Eye (tissue), 1 donor: ENCODE results near the gene HBG2.
"Not testable (repeated sequence)": the region's sequence is repeated elsewhere in the genome, so short reads cannot be mapped to it uniquely, and the experiment has no call there.

Source experiments
- DNase-seq: peaks from one replicate; pipeline ENCODE4 v3.0.0-alpha.2; 2015

Gene HBG2

DNA sequence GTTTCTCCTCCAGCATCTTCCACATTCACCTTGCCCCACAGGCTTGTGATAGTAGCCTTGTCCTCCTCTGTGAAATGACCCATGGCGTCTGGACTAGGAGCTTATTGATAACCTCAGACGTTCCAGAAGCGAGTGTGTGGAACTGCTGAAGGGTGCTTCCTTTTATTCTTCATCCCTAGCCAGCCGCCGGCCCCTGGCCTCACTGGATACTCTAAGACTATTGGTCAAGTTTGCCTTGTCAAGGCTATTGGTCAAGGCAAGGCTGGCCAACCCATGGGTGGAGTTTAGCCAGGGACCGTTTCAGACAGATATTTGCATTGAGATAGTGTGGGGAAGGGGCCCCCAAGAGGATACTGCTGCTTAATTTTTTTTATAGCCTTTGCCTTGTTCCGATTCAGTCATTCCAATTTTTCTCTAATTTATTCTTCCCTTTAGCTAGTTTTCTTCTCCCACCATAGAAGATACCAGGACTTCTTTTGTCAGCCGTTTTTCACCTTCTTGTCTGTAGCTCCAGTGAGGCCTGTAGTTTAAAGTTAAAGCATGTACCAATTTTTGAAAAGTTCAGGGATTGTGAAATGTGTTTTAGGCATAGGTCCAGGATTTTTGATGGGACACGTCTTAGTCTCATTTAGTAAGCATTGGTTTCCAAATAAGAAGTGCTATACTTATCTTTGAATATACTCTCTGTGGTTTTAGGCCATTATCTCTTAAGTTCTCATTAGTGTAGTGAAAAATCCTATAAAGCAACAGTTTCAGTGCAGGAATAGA is at the start of gene HBG2:
Gene HBG2 (minus strand): TSS at position 136 of the 768 bp plus-strand sequence. CDS start 53 bp downstream, at position 83.
- not testable (repeated sequence) for DNase-seq

DNA sequence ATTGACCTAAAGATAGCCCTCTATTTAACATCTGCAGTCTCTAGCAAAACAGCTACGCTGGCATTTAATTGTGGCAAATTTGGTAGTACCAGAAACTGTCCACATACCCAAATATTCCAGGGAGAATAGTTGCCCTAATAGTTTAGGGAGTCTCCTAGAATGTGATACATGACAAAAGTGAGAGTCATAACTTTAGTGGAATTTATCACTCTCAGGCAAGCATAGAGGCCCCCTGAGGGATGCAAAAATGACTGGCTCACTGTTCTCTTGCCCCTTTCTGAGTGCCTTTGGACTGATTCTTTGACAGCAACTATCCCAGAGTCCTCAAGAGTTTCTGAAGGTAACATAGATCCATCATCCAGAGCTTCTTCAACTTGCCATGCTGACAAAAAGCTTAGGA is 49.5 kb upstream of the HBG2 start:
- no peak for DNase-seq

DNA sequence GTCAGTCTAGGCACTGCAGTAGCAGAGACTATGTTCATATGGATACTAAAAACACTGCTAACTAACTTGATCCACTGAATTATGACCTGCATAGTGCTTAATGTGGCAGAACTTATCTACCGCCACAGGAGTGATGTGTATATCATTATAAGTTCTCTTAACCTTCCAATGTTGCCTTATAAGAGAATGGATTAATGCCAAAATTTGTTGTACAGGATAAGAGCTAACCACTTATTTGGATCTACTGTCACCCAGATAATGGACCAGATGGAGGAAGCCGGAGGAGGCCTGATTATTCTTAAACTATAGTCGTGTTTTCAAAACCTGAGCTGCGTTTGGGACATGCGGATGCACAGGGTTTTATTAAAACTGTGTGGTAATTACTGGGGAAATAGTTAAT is 49.0 kb upstream of the HBG2 start:
- no peak for DNase-seq

DNA sequence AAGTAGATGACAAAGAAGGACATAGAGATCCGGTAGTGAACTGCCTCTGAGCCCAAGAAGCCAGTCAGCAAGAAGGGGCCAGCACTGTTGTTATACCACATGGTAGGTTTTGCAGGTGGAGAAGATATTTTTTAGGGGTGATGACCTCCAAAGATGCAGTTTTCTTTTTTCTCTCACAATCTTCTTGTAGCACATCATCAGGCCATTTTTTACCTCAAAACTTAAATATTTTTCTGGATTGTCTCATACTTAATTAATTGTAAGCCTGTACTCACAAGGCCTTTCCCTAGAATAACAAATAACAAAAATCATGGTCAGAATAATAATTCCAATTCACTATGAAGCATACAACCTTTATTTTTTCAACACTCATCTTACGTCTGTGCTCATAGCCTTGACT is 47.3 kb upstream of the HBG2 start, which contains the start of gene OR51B4:
Gene OR51B4 (minus strand): TSS at position 101 of the 400 bp plus-strand sequence. CDS start 0 bp downstream, at position 101.
- DNase-seq, result no peak

DNA sequence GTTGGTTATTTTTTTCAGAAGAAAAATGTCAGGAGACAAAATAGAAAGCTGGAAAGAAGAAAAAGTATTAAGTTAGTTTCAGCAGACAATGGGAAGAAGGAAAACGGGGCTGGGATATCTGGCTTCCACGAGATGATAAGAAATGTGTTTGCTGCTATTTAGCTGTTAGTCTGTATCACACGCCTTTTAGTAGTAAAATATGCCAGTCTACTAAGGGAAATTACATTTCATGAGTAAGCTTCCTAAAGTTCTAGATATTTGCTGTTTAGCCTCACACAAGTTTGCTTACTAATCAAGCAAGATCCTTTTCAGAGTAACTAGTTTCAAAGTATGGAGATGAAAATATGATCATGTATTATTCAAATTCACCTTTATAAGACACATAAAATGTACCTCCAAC is 45.7 kb upstream of the HBG2 start:
- no peak for DNase-seq

DNA sequence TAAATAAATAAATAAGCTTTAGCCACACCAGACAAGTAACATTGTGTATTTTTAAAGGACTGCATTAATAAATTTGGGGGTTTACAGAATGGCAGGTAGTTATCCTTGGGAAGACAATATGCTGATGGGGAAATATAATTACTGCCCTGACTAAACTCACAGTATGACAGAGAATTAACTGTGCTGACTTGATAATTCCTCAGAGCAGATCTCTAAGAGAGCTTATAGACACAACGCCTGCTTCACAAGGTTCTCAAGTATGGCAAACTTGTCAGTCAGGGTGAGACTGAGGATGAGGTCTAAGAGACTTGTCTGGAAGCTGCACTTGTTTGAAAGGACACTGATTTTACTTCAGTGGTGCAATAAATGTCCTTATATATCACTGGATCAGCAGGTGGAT is 43.9 kb upstream of the HBG2 start:
- no peak for DNase-seq

DNA sequence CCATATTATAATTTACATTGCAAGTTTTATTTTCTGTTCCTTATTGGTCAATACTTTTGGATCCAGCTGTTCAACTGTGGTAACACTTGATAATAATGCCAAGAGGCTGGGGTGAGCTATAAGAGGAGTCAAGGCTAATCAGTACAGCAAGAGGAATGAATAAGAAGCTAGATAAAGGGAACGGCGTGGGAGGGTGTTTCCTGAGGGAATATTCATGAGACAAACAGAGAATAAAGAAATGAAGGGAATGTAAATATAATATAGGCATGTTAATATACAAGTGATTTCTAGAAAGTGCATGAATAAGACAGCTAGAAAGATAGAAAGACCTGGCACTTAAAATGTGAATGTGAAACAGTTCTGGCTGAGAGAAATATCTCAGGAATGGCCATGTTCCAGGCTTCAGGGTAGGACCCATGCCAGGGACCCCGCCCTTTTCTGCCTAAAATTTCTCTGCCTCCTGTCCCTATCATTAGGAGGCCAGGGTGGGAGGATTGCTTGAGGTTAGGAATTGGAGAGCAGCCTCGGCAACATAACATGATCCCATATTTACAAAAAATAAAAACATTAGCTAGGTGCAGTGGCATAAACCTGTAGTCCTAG is 43.2 kb upstream of the HBG2 start:
- no peak for DNase-seq

DNA sequence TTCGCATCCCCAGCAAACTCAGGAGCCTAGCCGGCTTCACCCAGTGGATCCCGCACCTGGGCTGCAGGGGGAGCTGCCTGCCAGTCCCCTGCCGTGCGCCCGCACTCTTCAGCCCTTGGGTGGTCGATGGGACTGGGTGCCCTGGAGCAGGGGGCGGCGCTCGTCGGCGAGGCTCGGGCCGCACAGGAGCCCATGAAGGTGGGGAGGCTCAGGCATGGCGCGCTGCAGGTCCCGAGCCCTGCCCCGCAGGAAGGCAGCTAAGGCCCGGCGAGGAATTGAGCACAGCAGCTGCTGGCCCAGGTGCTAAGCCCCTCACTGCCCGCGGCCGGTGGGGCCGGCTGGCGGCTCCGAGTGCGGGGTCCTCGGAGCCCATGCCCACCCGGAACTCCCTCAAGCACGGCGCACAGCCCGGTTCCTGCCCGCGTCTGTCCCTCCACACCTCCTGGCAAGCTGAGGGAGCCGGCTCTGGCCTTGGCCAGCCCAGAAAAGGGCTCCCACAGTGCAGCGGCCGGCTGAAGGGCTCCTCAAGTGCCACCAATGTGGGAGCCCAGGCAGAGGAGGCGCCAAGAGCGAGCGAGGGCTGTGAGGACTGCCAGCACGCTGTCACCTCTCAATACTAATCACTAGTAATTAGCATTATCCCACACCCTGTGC is 39.9 kb upstream of the HBG2 start:
- DNase-seq, result not testable (repeated sequence)

DNA sequence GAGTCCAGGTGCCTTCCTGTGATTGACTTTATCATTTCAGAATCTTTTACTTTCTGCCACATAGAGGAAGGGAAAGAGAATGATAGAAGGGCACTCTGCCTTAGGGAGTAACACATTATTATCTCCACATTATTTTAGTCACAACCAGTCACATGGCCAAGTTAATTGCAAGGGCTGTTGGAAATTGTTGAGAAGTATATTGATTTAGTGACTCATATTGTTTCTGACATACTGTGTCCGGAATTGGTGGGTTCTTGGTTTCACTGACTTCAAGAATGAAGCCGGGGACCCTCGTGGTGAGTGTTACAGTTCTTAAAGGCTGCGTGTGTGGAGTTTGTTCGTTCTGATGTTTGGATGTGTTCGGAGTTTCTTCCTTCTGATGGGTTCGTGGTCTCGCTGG is 38.4 kb upstream of the HBG2 start:
- no peak for DNase-seq

DNA sequence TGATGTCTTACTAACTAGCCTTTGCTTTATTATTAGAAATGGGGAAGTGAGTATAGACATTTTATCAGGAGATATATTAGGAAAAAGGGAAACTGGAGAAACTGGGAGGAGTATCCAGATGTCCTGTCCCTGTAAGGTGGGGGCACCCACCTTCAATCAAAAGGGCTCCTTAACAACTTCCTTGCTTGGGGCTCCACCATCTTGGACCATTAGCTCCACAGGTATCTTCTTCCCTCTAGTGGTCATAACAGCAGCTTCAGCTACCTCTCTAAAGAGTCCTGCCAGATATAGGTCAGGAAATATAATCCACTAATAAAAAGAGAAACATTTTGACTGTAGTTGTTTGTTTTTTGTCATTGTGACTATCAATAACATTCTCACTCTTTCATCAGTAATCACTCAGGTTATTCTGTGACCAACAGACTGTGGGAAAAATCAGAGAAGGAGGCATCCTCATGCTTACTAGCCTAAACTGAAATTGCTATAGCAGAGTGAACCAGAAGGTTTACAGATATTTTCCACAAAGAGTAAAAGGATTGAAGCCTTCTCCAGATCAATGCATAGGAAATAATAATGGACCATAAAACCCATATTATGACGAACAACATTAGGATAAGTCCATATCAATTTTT is 36.7 kb upstream of the HBG2 start:
- DNase-seq, result no peak

DNA sequence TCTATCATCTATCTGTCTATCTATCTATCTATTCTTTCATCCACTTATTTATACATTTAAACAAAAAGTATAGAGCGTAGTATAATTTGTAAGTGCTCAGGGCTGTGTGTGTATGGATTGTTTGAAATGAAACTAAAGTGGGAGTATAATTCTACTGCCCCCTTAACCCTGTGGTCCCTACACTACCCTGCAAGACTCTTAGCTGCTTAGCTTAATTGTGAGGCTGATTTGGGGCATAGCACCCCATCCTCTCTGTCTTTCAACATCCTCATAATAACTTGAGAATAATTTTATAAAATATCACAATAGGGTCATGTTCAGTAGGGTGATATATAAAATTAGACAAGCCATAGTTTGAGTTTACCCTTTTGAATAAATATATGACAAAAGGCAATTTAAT is 35.5 kb upstream of the HBG2 start:
- no peak for DNase-seq

DNA sequence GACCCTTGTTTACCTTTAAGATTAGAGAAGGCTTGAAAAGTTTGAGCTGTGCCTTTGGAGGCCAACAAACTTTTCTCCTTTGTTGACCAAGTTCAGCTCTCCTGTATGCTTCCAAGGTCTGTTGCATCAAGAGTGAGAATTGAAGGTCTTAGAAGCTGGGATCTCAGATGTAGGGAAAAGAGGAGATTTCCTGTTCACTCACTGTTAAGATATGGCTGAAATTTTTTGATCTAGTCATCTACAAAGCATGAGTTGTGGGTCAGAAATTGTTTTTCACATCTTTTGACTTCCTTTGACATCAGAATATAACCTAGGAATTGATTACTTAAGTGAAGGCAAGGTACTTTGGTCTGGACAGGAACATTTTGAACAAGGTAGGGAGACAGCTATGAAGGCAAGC is 35.1 kb upstream of the HBG2 start:
- DNase-seq, result no peak

DNA sequence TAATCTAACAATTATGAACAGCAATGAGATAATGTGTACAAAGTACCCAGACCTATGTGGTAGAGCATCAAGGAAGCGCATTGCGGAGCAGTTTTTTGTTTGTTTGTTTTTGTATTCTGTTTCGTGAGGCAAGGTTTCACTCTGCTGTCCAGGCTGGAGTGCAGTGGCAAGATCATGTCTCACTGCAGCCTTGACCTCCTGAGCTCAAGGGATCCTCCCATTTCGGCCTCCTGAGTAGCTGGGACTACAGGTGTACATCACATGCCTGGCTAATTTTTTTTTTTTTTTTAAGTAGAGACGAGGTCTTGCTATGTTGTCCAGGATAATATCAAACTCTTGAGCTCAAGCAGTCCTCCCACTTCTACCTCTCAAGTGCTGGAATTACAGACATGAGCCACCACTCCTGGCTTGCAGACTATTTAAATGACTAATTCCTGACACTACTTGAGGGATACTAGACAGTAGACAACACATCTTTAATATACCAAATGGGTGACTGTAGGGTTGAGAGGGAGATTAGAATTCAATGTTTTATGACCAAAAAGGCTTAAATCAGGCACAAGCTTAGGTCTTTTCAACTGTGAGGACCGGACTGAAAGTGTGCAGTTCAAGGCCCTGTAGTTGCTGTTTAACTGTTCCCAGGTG is 34.4 kb upstream of the HBG2 start:
- no peak for DNase-seq

DNA sequence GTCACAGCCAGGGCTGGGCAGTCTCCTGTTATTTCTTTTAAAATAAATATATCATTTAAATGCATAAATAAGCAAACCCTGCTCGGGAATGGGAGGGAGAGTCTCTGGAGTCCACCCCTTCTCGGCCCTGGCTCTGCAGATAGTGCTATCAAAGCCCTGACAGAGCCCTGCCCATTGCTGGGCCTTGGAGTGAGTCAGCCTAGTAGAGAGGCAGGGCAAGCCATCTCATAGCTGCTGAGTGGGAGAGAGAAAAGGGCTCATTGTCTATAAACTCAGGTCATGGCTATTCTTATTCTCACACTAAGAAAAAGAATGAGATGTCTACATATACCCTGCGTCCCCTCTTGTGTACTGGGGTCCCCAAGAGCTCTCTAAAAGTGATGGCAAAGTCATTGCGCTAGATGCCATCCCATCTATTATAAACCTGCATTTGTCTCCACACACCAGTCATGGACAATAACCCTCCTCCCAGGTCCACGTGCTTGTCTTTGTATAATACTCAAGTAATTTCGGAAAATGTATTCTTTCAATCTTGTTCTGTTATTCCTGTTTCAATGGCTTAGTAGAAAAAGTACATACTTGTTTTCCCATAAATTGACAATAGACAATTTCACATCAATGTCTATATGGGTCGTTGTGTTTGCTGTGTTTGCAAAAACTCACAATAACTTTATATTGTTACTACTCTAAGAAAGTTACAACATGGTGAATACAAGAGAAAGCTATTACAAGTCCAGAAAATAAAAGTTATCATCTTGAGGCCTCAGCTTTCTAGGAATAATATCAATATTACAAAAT is 33.7 kb upstream of the HBG2 start:
- DNase-seq, result no peak

DNA sequence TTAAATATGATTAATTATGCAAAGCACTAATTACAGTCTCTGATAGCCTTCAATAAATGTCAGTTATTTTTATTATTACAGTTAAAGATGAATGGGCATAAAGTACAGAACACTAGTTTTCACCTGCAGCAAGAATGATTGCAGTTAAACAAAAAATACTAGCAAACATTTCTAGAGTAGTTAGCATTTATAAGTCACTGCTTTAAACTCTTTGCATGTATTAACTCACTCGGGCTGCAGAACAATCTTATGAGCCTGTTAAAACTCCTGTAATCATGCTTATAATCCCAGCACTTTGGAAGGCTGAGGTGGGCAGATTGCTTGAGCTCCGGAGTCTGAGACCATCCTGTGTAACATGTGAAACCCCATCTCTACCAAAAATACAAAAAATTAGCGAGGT is 32.3 kb upstream of the HBG2 start:
- DNase-seq, result no peak

DNA sequence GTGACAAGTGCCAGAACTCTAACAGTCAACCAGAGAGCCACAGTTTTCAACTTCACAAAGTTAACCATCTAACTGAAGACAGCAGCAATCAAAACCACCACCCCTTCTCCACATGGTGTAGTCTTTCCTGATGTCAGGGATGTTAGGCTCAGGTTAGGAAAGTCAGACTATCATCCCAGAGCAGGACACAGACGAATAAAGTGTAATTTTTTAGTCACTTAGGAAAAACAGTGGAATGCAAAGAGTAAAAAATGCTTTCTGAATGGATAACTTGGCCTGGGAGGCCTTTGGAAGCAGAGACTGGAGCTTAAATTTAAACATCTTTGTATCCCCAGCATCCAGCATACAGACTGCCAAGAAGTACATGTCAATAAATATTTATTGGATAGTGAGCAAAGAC is 31.8 kb upstream of the HBG2 start:
- DNase-seq, result no peak

DNA sequence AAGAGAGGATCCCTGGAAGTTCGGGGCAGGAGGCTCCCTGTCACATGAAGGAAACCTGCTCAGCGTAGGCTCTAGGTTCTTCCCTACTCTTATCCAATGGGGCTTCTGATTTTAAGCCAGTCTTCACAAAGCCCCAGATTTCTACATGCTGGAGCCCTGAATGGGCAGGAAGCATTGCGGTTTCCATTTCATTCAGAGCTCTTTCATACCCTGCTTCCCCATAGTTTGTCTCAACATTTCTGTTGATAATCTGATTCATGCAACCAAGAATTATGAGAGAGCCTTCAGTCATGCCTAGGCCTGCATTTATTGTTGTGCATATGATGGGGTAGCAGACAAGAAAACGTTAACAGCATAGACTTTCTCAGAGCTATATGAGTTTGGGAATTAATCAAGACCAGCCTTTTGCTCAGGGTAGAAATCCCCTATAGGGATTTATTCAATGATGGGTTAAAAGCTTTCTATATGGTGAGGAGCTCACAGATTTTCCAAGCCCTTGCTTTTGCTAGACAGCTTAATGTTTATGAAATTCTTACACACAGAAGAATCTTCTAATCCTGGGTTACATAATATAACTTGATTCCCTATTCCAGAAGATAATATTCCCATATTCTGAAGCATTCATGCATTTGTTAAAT is 31.2 kb upstream of the HBG2 start:
- DNase-seq, result no peak

DNA sequence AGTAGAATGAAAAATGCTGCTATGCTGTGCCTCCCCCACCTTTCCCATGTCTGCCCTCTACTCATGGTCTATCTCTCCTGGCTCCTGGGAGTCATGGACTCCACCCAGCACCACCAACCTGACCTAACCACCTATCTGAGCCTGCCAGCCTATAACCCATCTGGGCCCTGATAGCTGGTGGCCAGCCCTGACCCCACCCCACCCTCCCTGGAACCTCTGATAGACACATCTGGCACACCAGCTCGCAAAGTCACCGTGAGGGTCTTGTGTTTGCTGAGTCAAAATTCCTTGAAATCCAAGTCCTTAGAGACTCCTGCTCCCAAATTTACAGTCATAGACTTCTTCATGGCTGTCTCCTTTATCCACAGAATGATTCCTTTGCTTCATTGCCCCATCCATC is 30.1 kb upstream of the HBG2 start:
- DNase-seq, result no peak

DNA sequence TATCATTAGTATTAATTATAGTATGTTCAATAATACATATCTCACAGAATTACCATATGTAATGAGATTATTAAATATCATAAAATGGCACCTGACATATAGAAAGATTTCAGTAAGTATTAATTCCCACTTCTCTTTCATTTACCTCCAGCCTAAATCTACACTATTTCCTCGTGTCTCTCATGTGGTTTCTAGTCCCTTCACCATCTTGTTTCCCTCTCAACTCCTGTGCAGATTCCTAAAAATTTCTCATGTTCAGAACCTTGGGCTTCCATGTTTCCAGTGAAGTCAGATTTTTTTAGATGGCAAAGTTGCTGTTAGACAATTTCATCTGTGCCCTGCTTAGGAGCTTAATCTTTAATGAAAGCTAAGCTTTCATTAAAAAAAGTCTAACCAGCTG is 29.3 kb upstream of the HBG2 start:
- no peak for DNase-seq

DNA sequence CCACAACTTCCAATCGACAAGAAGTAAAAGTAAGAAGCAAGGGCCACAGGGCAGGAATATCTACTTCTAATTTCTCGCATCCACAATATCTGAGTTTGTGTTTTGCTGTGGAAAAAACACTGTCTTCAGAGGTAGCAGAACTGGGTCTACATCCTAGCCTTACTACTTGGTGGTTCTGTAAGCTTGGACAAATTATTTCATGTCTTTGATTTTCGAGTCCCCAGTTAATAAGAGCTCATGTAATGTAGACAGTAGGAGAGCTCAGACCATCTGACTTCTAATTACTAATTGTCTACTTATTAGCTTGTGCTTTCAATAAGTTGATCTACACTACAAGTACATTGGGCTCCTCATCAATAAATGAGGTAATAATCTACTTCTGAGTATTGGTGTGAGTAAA is 28.5 kb upstream of the HBG2 start:
- DNase-seq, result no peak

DNA sequence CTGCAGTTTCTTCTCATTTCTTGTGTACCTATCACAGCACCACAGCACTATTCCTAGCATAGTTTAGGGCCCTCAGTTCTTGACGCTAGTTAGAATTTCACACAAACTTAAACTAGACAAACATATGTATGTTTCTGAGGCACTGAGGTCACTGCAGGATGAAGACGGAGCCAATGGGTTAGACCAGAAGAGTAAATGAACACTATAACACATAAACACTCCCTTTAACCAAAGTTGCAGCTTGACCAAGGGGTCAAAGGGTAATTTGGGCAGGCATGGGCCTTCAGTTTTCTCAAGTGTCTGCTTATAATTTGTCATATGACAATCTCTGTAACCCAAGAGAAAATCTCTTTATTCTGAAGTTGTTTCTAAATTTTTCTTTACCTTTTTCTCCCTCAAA is 28.0 kb upstream of the HBG2 start:
- DNase-seq, result no peak

DNA sequence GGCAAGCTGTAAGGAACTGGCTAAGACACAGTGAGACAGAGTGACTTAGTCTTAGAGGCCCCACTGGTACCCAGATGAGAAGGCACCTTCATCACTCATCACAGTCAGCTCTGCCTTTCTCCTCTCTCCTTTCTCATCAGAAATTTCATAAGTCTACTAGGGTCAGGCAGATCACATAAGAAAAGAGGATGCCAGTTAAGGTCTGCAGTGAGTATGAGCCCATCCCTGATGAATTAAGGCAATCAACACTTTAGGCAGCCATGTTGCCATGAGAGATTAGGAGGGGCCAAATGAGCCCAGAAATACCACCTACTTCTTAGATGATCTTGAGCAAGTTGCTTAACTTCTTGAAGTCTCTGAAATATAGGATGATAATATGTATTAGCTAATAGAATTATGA is 27.0 kb upstream of the HBG2 start:
- DNase-seq, result no peak
